GM21390 (cell line): ENCODE measurements around the gene NPY1R.

Experiments
- ATAC-seq: cut with Tn5 transposase; IDR thresholded peaks from one replicate; pipeline ENCODE4 v1.9.1; 2021; ENCODE audit not compliant: unreplicated experiment

NPY1R gene

DNA sequence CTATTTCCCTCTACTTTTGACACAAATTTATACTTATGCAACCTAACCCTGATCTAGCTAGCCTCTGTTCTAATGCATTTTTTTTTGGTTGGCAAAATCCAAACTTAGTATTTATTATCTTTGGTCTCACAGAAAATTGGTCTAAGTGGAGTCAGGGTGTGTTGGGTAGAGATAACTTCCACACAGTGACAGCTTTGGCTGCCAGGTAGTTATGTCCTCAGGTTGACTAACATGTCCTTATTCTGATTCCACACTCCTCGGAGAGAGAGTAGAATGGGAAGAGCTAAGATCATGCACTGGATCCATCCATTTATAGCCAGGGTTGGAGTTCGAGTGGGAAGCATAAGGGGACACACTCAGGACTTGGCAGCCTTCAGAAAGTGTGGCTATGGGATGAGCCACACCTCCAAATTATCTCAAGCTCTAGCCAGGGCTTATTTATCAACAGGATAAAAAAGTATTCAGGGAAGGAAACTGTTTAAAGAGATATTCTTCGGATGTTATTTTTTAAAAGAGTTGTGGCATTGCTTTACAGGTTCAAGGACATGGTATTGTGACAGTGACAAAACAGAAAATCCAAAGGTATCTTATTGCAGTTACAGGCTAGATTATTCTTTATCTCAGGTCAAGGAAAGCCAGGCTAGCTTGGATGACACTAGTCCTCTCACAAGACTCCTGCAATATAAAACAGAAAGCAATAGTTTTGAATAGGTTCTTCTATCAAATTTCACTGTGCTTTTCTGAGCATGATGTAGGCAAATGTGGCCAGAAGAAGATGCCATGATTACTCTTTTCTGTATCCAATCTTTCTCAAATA is 51.5 kb downstream of the NPY1R start:
- no peak for ATAC-seq

DNA sequence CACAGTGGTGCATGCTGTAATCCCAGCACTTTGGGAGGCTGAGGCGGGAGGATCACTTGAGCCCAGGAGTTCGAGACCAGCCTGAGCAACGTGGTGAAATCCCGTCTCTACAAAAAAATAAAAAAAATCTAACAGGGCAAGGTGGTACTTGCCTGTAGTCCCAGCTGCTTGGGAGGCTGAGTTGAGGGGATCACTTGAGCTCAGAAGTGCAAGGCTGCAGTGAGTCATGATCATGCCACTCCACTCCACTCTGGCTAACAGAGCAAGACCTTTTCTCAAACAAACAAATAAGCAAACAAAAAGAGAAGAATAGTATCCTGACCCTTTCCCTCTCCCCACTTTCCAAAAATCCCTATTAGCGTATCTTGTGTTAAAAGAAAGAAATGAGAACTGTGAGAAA is 52.7 kb downstream of the NPY1R start:
- no peak for ATAC-seq

DNA sequence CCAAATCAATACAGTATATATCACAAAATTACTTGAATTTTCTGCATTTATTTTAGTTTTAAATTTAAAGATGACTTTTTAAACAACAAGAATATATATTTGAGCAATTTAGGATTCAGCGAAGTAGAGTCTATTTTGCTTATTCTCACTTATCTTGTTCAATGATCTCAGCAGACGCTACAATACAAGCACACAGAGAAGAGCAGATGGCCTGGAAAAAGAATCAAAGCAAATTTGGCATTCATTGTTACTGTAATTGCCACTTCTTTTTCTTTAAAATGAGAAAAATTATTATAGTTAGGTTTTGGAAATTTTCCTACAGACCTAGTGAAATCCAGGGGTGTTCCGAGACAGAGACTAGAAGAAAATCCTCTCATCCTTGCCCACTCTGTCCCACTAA is 57.5 kb downstream of the NPY1R start:
- no peak for ATAC-seq
